Mesodermal cell (in vitro differentiated cells): ENCODE results near the gene ZNF512.
"Not testable (repeated sequence)": the region's sequence is repeated elsewhere in the genome, so short reads cannot be mapped to it uniquely, and the experiment has no call there.

Experiments
- H3K27ac ChIP-seq: 2 replicates; pipeline ENCODE4 v1.7.0; 2013; ENCODE audit warnings: mild to moderate bottlenecking, low read depth, low read length, moderate library complexity; ENCODE audit not compliant: severe bottlenecking
- H3K36me3 ChIP-seq: 2 replicates; pipeline ENCODE4 v1.7.1; 2013; ENCODE audit warnings: mild to moderate bottlenecking, low read length, moderate library complexity; ENCODE audit not compliant: control insufficient read depth, insufficient read depth
- H3K4me1 ChIP-seq: one replicate; pipeline ENCODE4 v1.7.1; 2013; ENCODE audit warnings: mild to moderate bottlenecking, low read length; ENCODE audit not compliant: insufficient read depth, control insufficient read depth, poor library complexity, severe bottlenecking
- H3K4me3 ChIP-seq: 2 replicates; pipeline ENCODE4 v1.7.0; 2013; ENCODE audit warnings: low read length, control low read depth, mild to moderate bottlenecking; ENCODE audit not compliant: insufficient read depth, poor library complexity, severe bottlenecking; ENCODE audit errors: extremely low read depth
- H3K9me3 ChIP-seq: 2 replicates; pipeline ENCODE4 v1.7.1; 2013; ENCODE audit warnings: mild to moderate bottlenecking, low read length, moderate library complexity; ENCODE audit not compliant: control insufficient read depth
- WGBS, 2 experiments: methylation state at CpG; one replicate each; pipeline ENCODE4 v1.1.5; 2013; ENCODE audit warnings: missing lambda C conversion rate in 2 of 2; ENCODE audit not compliant: insufficient coverage in 2 of 2; 5-methylcytosine and 5-hydroxymethylcytosine counted together

ZNF512 gene

GRCh38 chr2:27615316-27615715 is 32.5 kb downstream of the ZNF512 start:
- no peaks in the 10 kb centered on the region for H3K4me1 ChIP-seq
- 100% methylated on average over 3 of the region's 3 CpGs for WGBS, 2 experiments
- no peaks in the 10 kb centered on the region for H3K9me3 ChIP-seq
- H3K36me3 ChIP-seq, result peaks cover 74% of the 10 kb centered on the region
- no peak overlapping the region for H3K4me3 ChIP-seq
- H3K27ac ChIP-seq, result no peak overlapping the region

- Histone ChIP-seq H3K4me1 (peaks cover 16% of the 10 kb centered on the region), H3K9me3 (no peaks in the 10 kb centered on the region), H3K36me3 (peaks cover 72% of the 10 kb centered on the region), H3K27ac (no peak overlapping the region), H3K4me3 (no peak overlapping the region)
- WGBS, 2 experiments, result 100% methylated on average over 1 of the region's 1 CpG; no CpG with 5 or more reads in 1 of the 2 experiments
Measured at GRCh38 chr2:27621524-27621923, 38.7 kb downstream of the ZNF512 start.

- H3K9me3 ChIP-seq, result no peaks in the 10 kb centered on the region
- peaks cover 30% of the 10 kb centered on the region for H3K4me1 ChIP-seq
- H3K27ac ChIP-seq, result no peak overlapping the region
- 42 to 48% methylated on average over 2 of the region's 3 CpGs for WGBS, 2 experiments
- no peak overlapping the region for H3K4me3 ChIP-seq
- H3K36me3 ChIP-seq, result peaks cover 58% of the 10 kb centered on the region
Measured at GRCh38 chr2:27622921-27623384, 40.1 kb downstream of the ZNF512 start.

GRCh38 chr2:27624943-27625342 is 42.1 kb downstream of the ZNF512 start:
- peaks cover 45% of the 10 kb centered on the region for H3K36me3 ChIP-seq
- H3K27ac ChIP-seq, result no peak overlapping the region
- H3K4me3 ChIP-seq, result no peak overlapping the region
- no peaks in the 10 kb centered on the region for H3K9me3 ChIP-seq
- peaks cover 31% of the 10 kb centered on the region for H3K4me1 ChIP-seq

GRCh38 chr2:27626323-27626722 is 43.5 kb downstream of the ZNF512 start:
- not testable (repeated sequence) for H3K4me3 ChIP-seq, H3K9me3 ChIP-seq, H3K27ac ChIP-seq
- WGBS, 2 experiments, result no CpG with 5 or more reads among the region's 1 CpG
- H3K36me3 ChIP-seq, result peaks cover 45% of the 10 kb centered on the region
- peaks cover 31% of the 10 kb centered on the region for H3K4me1 ChIP-seq

- not testable (repeated sequence) for H3K4me3 ChIP-seq, H3K9me3 ChIP-seq
- Histone ChIP-seq H3K27ac (peak overlapping the region; percentile 87), H3K36me3 (peaks cover 45% of the 10 kb centered on the region), H3K4me1 (peaks cover 30% of the 10 kb centered on the region)
- 55 to 73% methylated on average over 3 of the region's 3 CpGs for WGBS, 2 experiments
Measured at GRCh38 chr2:27626921-27627320, 44.1 kb downstream of the ZNF512 start.

- peaks cover 48% of the 10 kb centered on the region for H3K36me3 ChIP-seq
- 4 to 5% methylated on average over 16 of the region's 21 CpGs for WGBS, 2 experiments
- peak overlapping the region; percentile 87 for H3K27ac ChIP-seq
Measured at GRCh38 chr2:27627963-27628766, 45.3 kb downstream of the ZNF512 start.

GRCh38 chr2:27628767-27629709 is 46.2 kb downstream of the ZNF512 start, which contains the start of the genes CCDC121 and GPN1:
TSS of gene CCDC121 (minus strand) at chr2:27629012. CDS start at chr2:27627799, 1,213 bp downstream.
TSS of gene GPN1 (plus strand) at chr2:27629050. CDS start at chr2:27629059, 9 bp downstream.
- H3K4me1 ChIP-seq, result peaks cover 19% of the 10 kb centered on the region
- no peaks in the 10 kb centered on the region for H3K9me3 ChIP-seq
- peak within 1 kb of the TSS; percentile 87 for H3K27ac ChIP-seq
- peak within 1 kb of the TSS; percentile 87 for H3K4me3 ChIP-seq
- H3K36me3 ChIP-seq, result peaks cover 49% of the 10 kb centered on the region
- WGBS, 2 experiments, result 3% methylated on average over 29 to 32 of the region's 44 CpGs

More at GRCh38 chr2:27627963-27628766, 45.3 kb downstream of the ZNF512 start:
- H3K4me1 ChIP-seq, result peaks cover 19% of the 10 kb centered on the region
- H3K9me3 ChIP-seq, result no peaks in the 10 kb centered on the region
- peak overlapping the region; percentile 87 for H3K4me3 ChIP-seq

- Histone ChIP-seq H3K36me3 (peaks cover 49% of the 10 kb centered on the region), H3K4me1 (peaks cover 19% of the 10 kb centered on the region)
- H3K4me3 ChIP-seq, H3K9me3 ChIP-seq, H3K27ac ChIP-seq: not testable (repeated sequence)
- no CpG with 5 or more reads among the region's 2 CpGs for WGBS, 2 experiments
Measured at GRCh38 chr2:27630257-27630656, 47.4 kb downstream of the ZNF512 start.

GRCh38 chr2:27634291-27634690 is 51.4 kb downstream of the ZNF512 start:
- Histone ChIP-seq H3K9me3 (no peaks in the 10 kb centered on the region), H3K4me3 (no peak overlapping the region), H3K4me1 (no peaks in the 10 kb centered on the region), H3K36me3 (peaks cover 82% of the 10 kb centered on the region), H3K27ac (no peak overlapping the region)
- 91 to 100% methylated on average over 1 of the region's 2 CpGs for WGBS, 2 experiments
